Caco-2 (cell line): Measurements from ENCODE around the gene MAB21L1. TPM values are rescaled to one million over a fixed set of nuclear protein-coding genes. Genes with fewer than 3 reads are reported as not detected.

Experiments
- Bru-seq: library from RNA; stranded (reverse); fragments of 400-500 nt; gene quantifications from one replicate; lab custom pipeline; 2021; lab: Mats Ljungman, UMichigan
- BruChase-seq, 2 experiments: library from RNA; stranded (reverse); fragments of 400-500 nt; gene quantifications; one replicate each; lab custom pipeline; 2021; lab: Mats Ljungman, UMichigan
- BruUV-seq: library from RNA; stranded (reverse); fragments of 400-500 nt; replicated peaks from 2 replicates; lab custom pipeline; 2021; lab: Mats Ljungman, UMichigan
- CTCF ChIA-PET: fragments of 300-600 bp; sonication (Branson Sonifier 250); formaldehyde crosslinking; loops from one replicate; lab custom pipeline; 2022; ENCODE audit warnings: antibody characterized with exemption; lab: Charles Lee
- POLR2A ChIA-PET: fragments of 300-600 bp; sonication (Branson Sonifier 250); formaldehyde crosslinking; loops from one replicate; lab custom pipeline; 2022; ENCODE audit warnings: antibody characterized with exemption; lab: Charles Lee
- DNase-seq, 2 experiments: peaks; one replicate each; pipeline versions ENCODE4 v3.0.0 to v3.0.0-alpha.2; 2020 to 2022
- H3K27me3 ChIP-seq: replicated peaks from 2 replicates; pipeline ENCODE4 v1.6.0; 2011; ENCODE audit warnings: low read length; ENCODE audit not compliant: control insufficient read depth, insufficient read depth
- H3K36me3 ChIP-seq: 2 replicates; pipeline ENCODE4 v1.5.1; 2011; ENCODE audit warnings: low read length; ENCODE audit not compliant: control insufficient read depth, insufficient read depth
- H3K4me1 ChIP-seq: fragments of 250-450 bp; sonication (Bioruptor Pico); 2 replicates; pipeline ENCODE4 v1.5.1; 2020; ENCODE audit warnings: mild to moderate bottlenecking
- H3K4me3 ChIP-seq: 2 replicates; pipeline ENCODE4 v1.5.1; 2011; ENCODE audit warnings: low read depth, mild to moderate bottlenecking, control low read depth, low read length
- H3K9me3 ChIP-seq: fragments of 250-450 bp; sonication (Bioruptor Pico); 2 replicates; pipeline ENCODE4 v1.5.1; 2020; ENCODE audit warnings: mild to moderate bottlenecking, moderate library complexity
- H3K27ac Mint-ChIP-seq: one replicate; pipeline ENCODE4 v1.8.0; 2022; ENCODE audit warnings: mixed read lengths; ENCODE audit not compliant: unreplicated experiment
- H3K27me3 Mint-ChIP-seq: one replicate; pipeline ENCODE4 v1.8.0; 2022; ENCODE audit warnings: mixed read lengths; ENCODE audit not compliant: insufficient read depth, unreplicated experiment
- H3K36me3 Mint-ChIP-seq: one replicate; pipeline ENCODE4 v1.8.0; 2022; ENCODE audit warnings: mild to moderate bottlenecking, mixed read lengths; ENCODE audit not compliant: insufficient read depth, unreplicated experiment
- H3K4me1 Mint-ChIP-seq: one replicate; pipeline ENCODE4 v1.8.0; 2022; ENCODE audit warnings: low read depth, mixed read lengths; ENCODE audit not compliant: unreplicated experiment
- H3K4me3 Mint-ChIP-seq: one replicate; pipeline ENCODE4 v1.8.0; 2022; ENCODE audit warnings: mild to moderate bottlenecking, moderate library complexity, mixed read lengths; ENCODE audit not compliant: unreplicated experiment
- H3K9me3 Mint-ChIP-seq: one replicate; pipeline ENCODE4 v1.8.0; 2022; ENCODE audit warnings: mixed read lengths; ENCODE audit not compliant: unreplicated experiment
- intact Hi-C: fragments of 100-400 bp; cut with micrococcal nuclease; formaldehyde crosslinking; loops from one replicate; pipeline ENCODE4 v1.10.0; 2022; ENCODE audit not compliant: unreplicated experiment
- long read RNA-seq: library from polyadenylated mRNA; stranded (forward); transcript quantifications from one replicate; pipeline ENCODE4 v2.0.0, GENCODE V29; 2022
- total RNA-seq: library from RNA; stranded (reverse); gene quantifications from 2 replicates; pipeline ENCODE4 v1.2.3, GENCODE V29; 2022
- TF ChIP-seq, protein P1 (sequence below), 2 experiments: fragments of 200-600 bp in 1 of 2; IDR thresholded peaks; 1 replicate in 1 of 2; 2 replicates in 1 of 2; pipeline versions ENCODE4 v1.5.1 to v1.8.0; 2011 to 2022; ENCODE audit warnings: antibody characterized with exemption in 1 of 2, control low read depth in 1 of 2, inconsistent platforms in 1 of 2, low read depth in 1 of 2, low read length in 1 of 2, mild to moderate bottlenecking in 1 of 2, moderate library complexity in 1 of 2; ENCODE audit not compliant: insufficient read depth in 1 of 2, severe bottlenecking in 1 of 2, unreplicated experiment in 1 of 2

Gene MAB21L1
- not detected in 2 replicates for total RNA-seq
- not detected for Bru-seq, nascent RNA
- not detected for BruChase-seq, experiment 1, labeled RNA remaining after a 2-hour chase
- BruChase-seq, experiment 2, labeled RNA remaining after a 6-hour chase: not detected
- long read RNA-seq: 0 reads

GRCh38 chr13:35475960-35476943 is at the start of gene MAB21L1:
Gene MAB21L1 (minus strand): TSS chr13:35476689. CDS start chr13:35476138, 551 bp downstream.
- BruUV-seq: no TSS peak
- H3K4me3 Mint-ChIP-seq: no peak within 1 kb of the TSS
- no peaks in the 10 kb centered on the region for H3K36me3 Mint-ChIP-seq
- Histone ChIP-seq H3K36me3 (no peaks in the 10 kb centered on the region), H3K4me3 (no peak within 1 kb of the TSS), H3K4me1 (no peaks in the 10 kb centered on the region), H3K27me3 (no peaks in the 10 kb centered on the region), H3K9me3 (no peaks in the 10 kb centered on the region; the same call in 1 of the 2 replicates)
- no peak within 1 kb of the TSS for H3K27ac Mint-ChIP-seq
- no peaks in the 10 kb centered on the region for H3K4me1 Mint-ChIP-seq
- H3K27me3 Mint-ChIP-seq: peaks cover 3% of the 10 kb centered on the region
- intact Hi-C loops: no loop called here
- ChIA-PET CTCF (no interaction called here), POLR2A (no interaction called here)
- H3K9me3 Mint-ChIP-seq: no peaks in the 10 kb centered on the region
- TF ChIP-seq, protein P1, sequence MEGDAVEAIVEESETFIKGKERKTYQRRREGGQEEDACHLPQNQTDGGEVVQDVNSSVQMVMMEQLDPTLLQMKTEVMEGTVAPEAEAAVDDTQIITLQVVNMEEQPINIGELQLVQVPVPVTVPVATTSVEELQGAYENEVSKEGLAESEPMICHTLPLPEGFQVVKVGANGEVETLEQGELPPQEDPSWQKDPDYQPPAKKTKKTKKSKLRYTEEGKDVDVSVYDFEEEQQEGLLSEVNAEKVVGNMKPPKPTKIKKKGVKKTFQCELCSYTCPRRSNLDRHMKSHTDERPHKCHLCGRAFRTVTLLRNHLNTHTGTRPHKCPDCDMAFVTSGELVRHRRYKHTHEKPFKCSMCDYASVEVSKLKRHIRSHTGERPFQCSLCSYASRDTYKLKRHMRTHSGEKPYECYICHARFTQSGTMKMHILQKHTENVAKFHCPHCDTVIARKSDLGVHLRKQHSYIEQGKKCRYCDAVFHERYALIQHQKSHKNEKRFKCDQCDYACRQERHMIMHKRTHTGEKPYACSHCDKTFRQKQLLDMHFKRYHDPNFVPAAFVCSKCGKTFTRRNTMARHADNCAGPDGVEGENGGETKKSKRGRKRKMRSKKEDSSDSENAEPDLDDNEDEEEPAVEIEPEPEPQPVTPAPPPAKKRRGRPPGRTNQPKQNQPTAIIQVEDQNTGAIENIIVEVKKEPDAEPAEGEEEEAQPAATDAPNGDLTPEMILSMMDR (IDR thresholded peaks at IDR 0.05; ENCODE audit: insufficient read depth in 1 of 2, low read depth in 1 of 2, low read length in 1 of 2, severe bottlenecking in 1 of 2, unreplicated experiment in 1 of 2): no peak
- no peak for DNase-seq

GRCh38 chr13:35524171-35524570 is 47.7 kb upstream of the MAB21L1 start:
- H3K4me1 ChIP-seq: no peaks in the 10 kb centered on the region
- intact Hi-C loops: no loop called here
- TF ChIP-seq, protein P1 (IDR thresholded peaks at IDR 0.05; ENCODE audit: insufficient read depth in 1 of 2, low read depth in 1 of 2, low read length in 1 of 2, severe bottlenecking in 1 of 2, unreplicated experiment in 1 of 2): no peak
- no peak overlapping the region for H3K4me3 ChIP-seq
- Mint-ChIP-seq H3K27ac (no peak overlapping the region), H3K27me3 (peaks cover 3% of the 10 kb centered on the region), H3K9me3 (no peaks in the 10 kb centered on the region), H3K4me1 (no peaks in the 10 kb centered on the region), H3K4me3 (no peak overlapping the region), H3K36me3 (no peaks in the 10 kb centered on the region)
- BruUV-seq: no TSS peak
- H3K36me3 ChIP-seq: no peaks in the 10 kb centered on the region
- ChIA-PET POLR2A (no interaction called here), CTCF (no interaction called here)
- DNase-seq: no peak
- H3K9me3 ChIP-seq: no peaks in the 10 kb centered on the region
- H3K27me3 ChIP-seq: no peaks in the 10 kb centered on the region; the same call in 1 of the 2 replicates

DNA sequence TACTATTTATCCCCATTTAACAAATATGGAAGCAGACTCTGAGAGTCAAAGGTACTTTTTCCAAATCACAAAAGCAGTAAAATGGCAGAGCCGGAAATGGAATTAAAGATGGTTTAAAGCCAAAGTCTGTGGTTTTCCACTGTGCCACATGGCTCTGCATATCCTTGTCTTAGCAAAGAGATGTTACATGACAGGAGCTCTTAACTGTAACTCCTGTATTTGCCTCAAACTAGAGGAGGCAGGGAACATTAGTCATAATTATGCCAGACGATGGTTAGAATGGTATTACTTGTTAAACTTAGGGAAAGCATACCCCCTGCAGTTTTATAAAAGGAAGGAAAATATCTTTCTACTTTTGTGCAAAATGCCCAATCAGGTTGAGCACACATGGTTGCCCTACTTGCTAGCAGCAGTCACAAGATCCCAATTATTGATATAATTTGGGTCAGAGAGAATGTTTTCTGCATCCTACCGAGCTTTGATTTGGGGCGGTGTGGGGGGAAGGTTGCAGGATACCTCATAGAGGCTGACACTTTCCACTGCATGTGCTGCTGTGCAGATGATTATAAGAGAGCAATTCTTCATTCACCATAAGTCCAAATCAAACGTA is 42.0 kb upstream of the MAB21L1 start:
- TF ChIP-seq, protein P1 (IDR thresholded peaks at IDR 0.05; ENCODE audit: insufficient read depth in 1 of 2, low read depth in 1 of 2, low read length in 1 of 2, severe bottlenecking in 1 of 2, unreplicated experiment in 1 of 2): no peak
- Histone ChIP-seq H3K4me1 (no peaks in the 10 kb centered on the region), H3K4me3 (no peak overlapping the region), H3K27me3 (no peaks in the 10 kb centered on the region), H3K36me3 (no peaks in the 10 kb centered on the region), H3K9me3 (no peaks in the 10 kb centered on the region)
- H3K4me3 Mint-ChIP-seq: no peak overlapping the region
- DNase-seq: no peak
- CTCF ChIA-PET: no interaction called here
- H3K4me1 Mint-ChIP-seq: no peaks in the 10 kb centered on the region
- POLR2A ChIA-PET: no interaction called here
- peaks cover 12% of the 10 kb centered on the region for H3K27me3 Mint-ChIP-seq
- intact Hi-C loops: no loop called here
- H3K27ac Mint-ChIP-seq: no peak overlapping the region
- H3K9me3 Mint-ChIP-seq: no peaks in the 10 kb centered on the region
- no TSS peak for BruUV-seq
- no peaks in the 10 kb centered on the region for H3K36me3 Mint-ChIP-seq
